ENCODE measurements around the gene IQGAP2.

DNA sequence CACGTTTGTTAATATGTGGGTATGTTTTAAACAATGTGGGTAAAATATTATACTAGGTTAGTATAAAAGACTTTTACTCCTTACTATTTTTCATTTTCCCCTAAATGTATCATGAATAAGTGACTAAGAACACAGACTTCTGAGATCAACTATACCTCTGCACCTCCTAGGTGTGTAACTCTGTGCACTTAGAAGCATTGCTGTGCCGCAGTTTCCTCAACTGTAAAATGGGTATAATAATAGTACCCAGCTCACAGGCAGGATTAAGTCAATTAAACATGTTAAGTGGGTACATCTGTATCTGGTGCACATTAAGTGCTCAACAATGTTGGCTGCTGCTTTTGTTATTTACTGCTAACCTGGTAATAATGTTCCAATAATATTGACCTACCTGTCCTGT is 291.2 kb downstream of the IQGAP2 start:
- TF ChIP-seq, protein P1, sequence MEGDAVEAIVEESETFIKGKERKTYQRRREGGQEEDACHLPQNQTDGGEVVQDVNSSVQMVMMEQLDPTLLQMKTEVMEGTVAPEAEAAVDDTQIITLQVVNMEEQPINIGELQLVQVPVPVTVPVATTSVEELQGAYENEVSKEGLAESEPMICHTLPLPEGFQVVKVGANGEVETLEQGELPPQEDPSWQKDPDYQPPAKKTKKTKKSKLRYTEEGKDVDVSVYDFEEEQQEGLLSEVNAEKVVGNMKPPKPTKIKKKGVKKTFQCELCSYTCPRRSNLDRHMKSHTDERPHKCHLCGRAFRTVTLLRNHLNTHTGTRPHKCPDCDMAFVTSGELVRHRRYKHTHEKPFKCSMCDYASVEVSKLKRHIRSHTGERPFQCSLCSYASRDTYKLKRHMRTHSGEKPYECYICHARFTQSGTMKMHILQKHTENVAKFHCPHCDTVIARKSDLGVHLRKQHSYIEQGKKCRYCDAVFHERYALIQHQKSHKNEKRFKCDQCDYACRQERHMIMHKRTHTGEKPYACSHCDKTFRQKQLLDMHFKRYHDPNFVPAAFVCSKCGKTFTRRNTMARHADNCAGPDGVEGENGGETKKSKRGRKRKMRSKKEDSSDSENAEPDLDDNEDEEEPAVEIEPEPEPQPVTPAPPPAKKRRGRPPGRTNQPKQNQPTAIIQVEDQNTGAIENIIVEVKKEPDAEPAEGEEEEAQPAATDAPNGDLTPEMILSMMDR (optimal IDR thresholded peaks at IDR 0.05 in 1 of 3, IDR thresholded peaks at IDR 0.05 in 1 of 3, conservative IDR thresholded peaks at IDR 0.05 in 1 of 3; ENCODE audit: extremely low read depth in 1 of 3, insufficient read depth in 2 of 3, low read length in 3 of 3), result no peak
- no peak for TF ChIP-seq EZH2 (IDR thresholded peaks at IDR 0.05; ENCODE audit: low read length)

Data from keratinocyte (primary cell).